Measurements from ENCODE around the gene TIMM13. TPM values are rescaled to one million over a fixed set of nuclear protein-coding genes. Genes with fewer than 3 reads are reported as not detected.
"Not testable (repeated sequence)": the region's sequence is repeated elsewhere in the genome, so short reads cannot be mapped to it uniquely, and the experiment has no call there.

Gene TIMM13
- total RNA-seq, 1 donor from 2014 or later = 91.5 TPM

DNA sequence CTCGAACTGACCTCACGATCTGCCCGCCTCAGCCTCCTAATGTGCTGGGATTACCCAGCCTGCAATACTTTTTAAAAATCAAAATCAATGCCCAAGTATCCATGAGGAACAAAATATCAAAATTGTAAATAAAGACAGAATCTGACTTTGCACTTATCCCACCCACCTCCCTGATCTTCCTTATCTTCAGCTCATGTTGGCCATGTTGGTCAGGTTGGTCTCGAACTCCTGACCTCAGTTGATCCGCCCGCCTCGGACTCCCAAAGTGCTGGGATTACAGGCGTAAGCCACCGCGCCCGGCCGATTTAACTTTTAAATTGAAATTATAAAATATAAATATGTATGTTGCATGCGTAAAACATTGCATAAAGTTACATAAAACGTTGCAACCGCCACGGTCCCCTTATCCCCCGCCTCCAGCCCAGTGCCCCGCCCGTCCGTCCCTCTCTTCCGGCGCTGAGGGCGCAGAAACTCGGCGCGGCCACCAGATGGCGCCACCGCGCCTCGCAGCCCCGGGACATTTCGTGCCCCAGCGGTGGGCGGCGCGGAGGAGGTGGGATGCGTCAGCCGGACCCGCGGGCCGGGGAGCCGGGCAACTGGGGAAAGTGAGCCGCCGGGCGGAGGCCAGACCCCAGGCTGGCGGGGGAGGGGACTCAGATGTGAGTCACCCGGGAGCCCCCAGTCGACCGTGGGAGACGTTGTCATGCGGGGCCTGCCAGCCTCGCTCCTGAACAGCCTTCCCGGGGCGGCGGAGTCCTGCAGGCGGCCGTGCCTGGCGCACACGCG lies 47.0 kb upstream of the TIMM13 start:
- peaks cover 4% of the 10 kb centered on the region for H3K4me1 Mint-ChIP-seq (ENCODE audit: low read depth, unreplicated experiment)
- peaks cover 26% of the 10 kb centered on the region for H3K27me3 Mint-ChIP-seq (ENCODE audit: unreplicated experiment)
- H3K36me3 Mint-ChIP-seq (ENCODE audit: unreplicated experiment) = no peaks in the 10 kb centered on the region
- H3K4me3 Mint-ChIP-seq (ENCODE audit: unreplicated experiment) = peak overlapping the region; percentile 20
- H3K9me3 Mint-ChIP-seq (ENCODE audit: unreplicated experiment) = peaks cover 3% of the 10 kb centered on the region
- DNase-seq = peak; percentile 91
- H3K27ac Mint-ChIP-seq (ENCODE audit: unreplicated experiment) = no peak overlapping the region
- TF ChIP-seq, protein P1, sequence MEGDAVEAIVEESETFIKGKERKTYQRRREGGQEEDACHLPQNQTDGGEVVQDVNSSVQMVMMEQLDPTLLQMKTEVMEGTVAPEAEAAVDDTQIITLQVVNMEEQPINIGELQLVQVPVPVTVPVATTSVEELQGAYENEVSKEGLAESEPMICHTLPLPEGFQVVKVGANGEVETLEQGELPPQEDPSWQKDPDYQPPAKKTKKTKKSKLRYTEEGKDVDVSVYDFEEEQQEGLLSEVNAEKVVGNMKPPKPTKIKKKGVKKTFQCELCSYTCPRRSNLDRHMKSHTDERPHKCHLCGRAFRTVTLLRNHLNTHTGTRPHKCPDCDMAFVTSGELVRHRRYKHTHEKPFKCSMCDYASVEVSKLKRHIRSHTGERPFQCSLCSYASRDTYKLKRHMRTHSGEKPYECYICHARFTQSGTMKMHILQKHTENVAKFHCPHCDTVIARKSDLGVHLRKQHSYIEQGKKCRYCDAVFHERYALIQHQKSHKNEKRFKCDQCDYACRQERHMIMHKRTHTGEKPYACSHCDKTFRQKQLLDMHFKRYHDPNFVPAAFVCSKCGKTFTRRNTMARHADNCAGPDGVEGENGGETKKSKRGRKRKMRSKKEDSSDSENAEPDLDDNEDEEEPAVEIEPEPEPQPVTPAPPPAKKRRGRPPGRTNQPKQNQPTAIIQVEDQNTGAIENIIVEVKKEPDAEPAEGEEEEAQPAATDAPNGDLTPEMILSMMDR (IDR thresholded peaks at IDR 0.05; ENCODE audit: partially characterized antibody, unreplicated experiment) = peak; percentile 98

- not testable (repeated sequence) for H3K36me3 Mint-ChIP-seq (ENCODE audit: unreplicated experiment); H3K4me3 Mint-ChIP-seq (ENCODE audit: unreplicated experiment); DNase-seq; H3K9me3 Mint-ChIP-seq (ENCODE audit: unreplicated experiment); H3K27me3 Mint-ChIP-seq (ENCODE audit: unreplicated experiment); H3K4me1 Mint-ChIP-seq (ENCODE audit: low read depth, unreplicated experiment); H3K27ac Mint-ChIP-seq (ENCODE audit: unreplicated experiment)
Measured at GRCh38 chr19:2469915-2470200, 42.5 kb upstream of the TIMM13 start.

DNA sequence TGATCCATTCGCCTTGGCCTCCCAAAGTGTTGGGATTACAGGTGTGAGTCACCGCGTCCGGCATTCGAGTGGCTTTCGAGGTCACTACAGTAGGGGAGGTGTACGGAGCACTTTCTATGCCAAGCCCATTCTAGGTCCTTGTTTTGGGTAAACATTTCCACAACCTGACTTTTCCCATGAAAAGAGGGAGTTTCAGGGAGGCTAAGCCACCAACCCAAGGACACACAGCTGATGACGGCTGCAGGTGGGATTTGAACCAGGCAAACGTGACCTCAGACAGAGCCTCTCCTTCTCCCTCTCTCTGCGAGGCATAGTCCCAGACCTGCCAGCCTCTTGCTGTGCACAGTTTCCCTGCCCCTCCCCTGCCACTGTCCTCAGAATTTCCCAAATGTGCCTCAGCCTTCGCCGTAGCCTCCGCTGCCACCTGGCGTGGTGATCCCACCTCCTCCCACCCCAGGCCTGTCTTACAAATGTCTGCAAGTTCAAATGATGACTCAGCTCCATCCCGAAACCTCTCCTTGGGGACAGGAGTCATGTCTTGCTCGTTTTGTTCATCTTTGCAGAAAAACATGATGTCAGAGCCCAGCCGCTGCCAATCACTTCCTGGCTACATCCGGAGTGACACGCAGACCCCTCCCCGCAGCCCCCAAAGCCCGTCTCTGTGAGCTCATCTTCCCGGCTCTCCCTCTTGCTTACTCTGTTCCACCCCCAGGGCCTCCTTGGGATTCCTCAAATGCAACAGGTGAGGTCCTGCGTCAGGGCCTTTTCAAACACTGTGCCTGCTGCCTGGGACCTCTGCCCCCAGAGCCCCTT lies 41.9 kb upstream of the TIMM13 start:
- Mint-ChIP-seq H3K27ac (ENCODE audit: unreplicated experiment) (no peak overlapping the region), H3K9me3 (ENCODE audit: unreplicated experiment) (peaks cover 5% of the 10 kb centered on the region), H3K4me1 (ENCODE audit: low read depth, unreplicated experiment) (peaks cover 4% of the 10 kb centered on the region), H3K36me3 (ENCODE audit: unreplicated experiment) (no peaks in the 10 kb centered on the region), H3K27me3 (ENCODE audit: unreplicated experiment) (peaks cover 10% of the 10 kb centered on the region), H3K4me3 (ENCODE audit: unreplicated experiment) (no peak overlapping the region)
- TF ChIP-seq, protein P1 (IDR thresholded peaks at IDR 0.05; ENCODE audit: partially characterized antibody, unreplicated experiment) = no peak
- DNase-seq = peak; percentile 56

DNA sequence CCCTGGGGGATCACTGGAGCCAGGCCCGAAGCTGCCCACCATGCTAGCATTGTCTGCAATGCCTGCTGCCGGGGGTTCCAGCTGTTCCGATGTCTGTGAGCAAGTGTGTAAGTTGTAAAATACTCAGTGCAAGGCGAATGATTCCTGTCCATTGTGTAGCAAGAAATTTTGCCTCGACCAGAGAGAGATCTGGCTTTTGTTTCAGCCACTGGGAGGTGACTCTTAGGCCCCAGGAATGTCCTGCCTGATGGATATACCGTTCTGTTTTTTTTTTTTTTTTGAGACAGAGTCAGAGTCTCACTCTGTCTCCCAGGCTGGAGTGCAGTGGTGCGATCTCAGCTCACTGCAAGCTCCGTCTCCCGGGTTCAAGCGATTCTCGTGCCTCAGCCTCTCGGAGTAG lies 41.2 kb upstream of the TIMM13 start:
- DNase-seq = no peak
- H3K27ac Mint-ChIP-seq (ENCODE audit: unreplicated experiment) = no peak overlapping the region
- peaks cover 5% of the 10 kb centered on the region for H3K9me3 Mint-ChIP-seq (ENCODE audit: unreplicated experiment)
- peaks cover 8% of the 10 kb centered on the region for H3K27me3 Mint-ChIP-seq (ENCODE audit: unreplicated experiment)
- no peaks in the 10 kb centered on the region for H3K36me3 Mint-ChIP-seq (ENCODE audit: unreplicated experiment)
- H3K4me3 Mint-ChIP-seq (ENCODE audit: unreplicated experiment) = peak overlapping the region; percentile 42
- TF ChIP-seq, protein P1 (IDR thresholded peaks at IDR 0.05; ENCODE audit: partially characterized antibody, unreplicated experiment) = no peak
- H3K4me1 Mint-ChIP-seq (ENCODE audit: low read depth, unreplicated experiment) = peaks cover 4% of the 10 kb centered on the region

DNA sequence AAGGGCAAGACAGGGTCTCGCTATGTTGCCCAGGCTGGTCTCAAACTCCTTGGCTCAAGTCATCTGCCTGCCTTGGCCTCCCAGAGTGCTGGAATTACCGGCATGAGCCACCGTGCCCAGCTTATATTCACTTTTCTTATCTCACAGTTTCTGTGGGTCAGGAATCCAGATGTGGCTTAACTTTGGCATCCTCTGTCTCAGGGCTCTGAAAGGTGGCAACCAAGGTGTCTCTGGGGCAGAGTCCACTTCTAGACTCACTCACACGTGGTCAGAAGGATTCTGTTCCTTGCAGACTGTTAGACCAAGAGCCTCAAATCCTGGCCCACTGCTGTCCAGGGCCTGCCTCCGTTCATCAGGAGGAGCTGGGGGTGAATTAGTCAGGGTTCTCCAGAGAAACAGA lies 37.0 kb upstream of the TIMM13 start:
- Mint-ChIP-seq H3K27ac (ENCODE audit: unreplicated experiment) (no peak overlapping the region), H3K36me3 (ENCODE audit: unreplicated experiment) (no peaks in the 10 kb centered on the region), H3K9me3 (ENCODE audit: unreplicated experiment) (peaks cover 6% of the 10 kb centered on the region)

GRCh38 chr19:2463694-2464093 lies 36.3 kb upstream of the TIMM13 start:
- H3K9me3 Mint-ChIP-seq (ENCODE audit: unreplicated experiment); H3K27ac Mint-ChIP-seq (ENCODE audit: unreplicated experiment); H3K36me3 Mint-ChIP-seq (ENCODE audit: unreplicated experiment); H3K27me3 Mint-ChIP-seq (ENCODE audit: unreplicated experiment); DNase-seq; H3K4me1 Mint-ChIP-seq (ENCODE audit: low read depth, unreplicated experiment); H3K4me3 Mint-ChIP-seq (ENCODE audit: unreplicated experiment): not testable (repeated sequence)

More for the DNA sequence above, 37.0 kb upstream of the TIMM13 start:
- no peak overlapping the region for H3K4me3 Mint-ChIP-seq (ENCODE audit: unreplicated experiment)
- no peak for DNase-seq
- TF ChIP-seq, protein P1 (IDR thresholded peaks at IDR 0.05; ENCODE audit: partially characterized antibody, unreplicated experiment) = no peak
- H3K27me3 Mint-ChIP-seq (ENCODE audit: unreplicated experiment) = peaks cover 5% of the 10 kb centered on the region
- peaks cover 4% of the 10 kb centered on the region for H3K4me1 Mint-ChIP-seq (ENCODE audit: low read depth, unreplicated experiment)
